K562 (cell line): Measurements from ENCODE around the gene FMNL1. TPM values are rescaled to one million over a fixed set of nuclear protein-coding genes. Genes with fewer than 3 reads are reported as not detected.

Source experiments
- BCOR ChIP-seq: fragments of 450-650 bp; IDR thresholded peaks from 2 replicates; pipeline ENCODE4 v1.6.1; 2016
- CEBPZ ChIP-seq: fragments of 150-350 bp; IDR thresholded peaks from 2 replicates; pipeline ENCODE4 v1.6.1; 2014; ENCODE audit warnings: low read depth, mild to moderate bottlenecking, low read length, borderline replicate concordance
- CLOCK ChIP-seq: fragments of 250-450 bp; sonication (Bioruptor Pico); IDR thresholded peaks from 2 replicates; pipeline ENCODE4 v1.4.0; 2020; ENCODE audit warnings: mild to moderate bottlenecking, moderate library complexity, borderline replicate concordance
- ELF1 ChIP-seq: fragments of 200-800 bp; sonication (Bioruptor generic); IDR thresholded peaks from 2 replicates; pipeline ENCODE4 v1.6.1; 2016; ENCODE audit warnings: missing genetic modification characterization, missing compliant biosample characterization
- GTF2B ChIP-seq: IDR thresholded peaks from 2 replicates; pipeline ENCODE4 v1.6.1; 2011; ENCODE audit not compliant: insufficient read length; ENCODE audit errors: extremely low read depth
- HDAC1 ChIP-seq, 2 experiments: fragments of 450-650 bp; IDR thresholded peaks; 2 replicates each; pipeline ENCODE4 v1.6.1; 2016 to 2017; ENCODE audit warnings: inconsistent platforms in 1 of 2, mild to moderate bottlenecking in 1 of 2, moderate library complexity in 1 of 2
- HIVEP1 ChIP-seq: fragments of 250-450 bp; sonication (Bioruptor Pico); IDR thresholded peaks from 2 replicates; pipeline ENCODE4 v1.4.0; 2020; ENCODE audit warnings: mild to moderate bottlenecking
- LARP7 ChIP-seq: fragments of 450-650 bp; IDR thresholded peaks from 2 replicates; pipeline ENCODE4 v1.6.1; 2016
- MCM7 ChIP-seq, 2 experiments: fragments of 450-650 bp; IDR thresholded peaks; 2 replicates each; pipeline ENCODE4 v1.6.1; 2016 to 2018
- RREB1 ChIP-seq: fragments of 250-450 bp; sonication (Bioruptor Pico); IDR thresholded peaks from 2 replicates; pipeline ENCODE4 v1.4.0; 2020
- SETDB1 ChIP-seq: IDR thresholded peaks from one replicate; pipeline ENCODE4 v1.6.1; 2012; ENCODE audit warnings: low read length, control low read depth, inconsistent platforms
- SIRT6 ChIP-seq: IDR thresholded peaks from one replicate; pipeline ENCODE4 v1.6.1; 2012; ENCODE audit warnings: low read depth, mild to moderate bottlenecking, control low read depth, inconsistent platforms, low read length, moderate library complexity
- SIX5 ChIP-seq, 2 experiments: IDR thresholded peaks; 2 replicates each; pipeline ENCODE4 v1.6.1; 2011; ENCODE audit warnings: low read length in 2 of 2, borderline replicate concordance in 1 of 2, low read depth in 1 of 2, mild to moderate bottlenecking in 1 of 2, moderate library complexity in 1 of 2; ENCODE audit not compliant: insufficient read depth in 1 of 2
- ZNF561 ChIP-seq: fragments of 450-650 bp; formaldehyde crosslinking; conservative IDR thresholded peaks from 2 replicates; pipeline ENCODE4 v1.4.0; 2020; ENCODE audit warnings: mild to moderate bottlenecking, moderate library complexity
- ZNF57 ChIP-seq: fragments of 450-650 bp; formaldehyde crosslinking; IDR thresholded peaks from 2 replicates; pipeline ENCODE4 v1.4.0; 2020; ENCODE audit warnings: mild to moderate bottlenecking, moderate library complexity
- ZNF707 ChIP-seq: fragments of 250-450 bp; sonication (Bioruptor Pico); conservative IDR thresholded peaks from 2 replicates; pipeline ENCODE4 v1.8.0; 2022; ENCODE audit warnings: inconsistent platforms, mild to moderate bottlenecking, moderate library complexity
- polyA plus RNA-seq, 8 experiments: library from polyadenylated mRNA; depleted of rRNA in 4 of 8; stranded (reverse) in 5 of 8; unstranded in 3 of 8; fragments of >200 nt; fragmentation: Nextera tagmentation in 2 of 8; fragmentation: Illumina TruSeq in 1 of 8; extraction: Ambion mirVana in 2 of 8; extraction: Trizol in 1 of 8; gene quantifications; 2 replicates each; pipeline versions ENCODE4 v1.2.1 to v1.2.3, GENCODE V29; 2011 to 2014; ENCODE audit warnings: inconsistent platforms in 1 of 8, missing spikeins in 1 of 8
- total RNA-seq, 7 experiments: library from RNA; depleted of rRNA in 6 of 7; stranded (reverse); fragments of >200 nt in 6 of 7; fragmentation: Illumina TruSeq in 2 of 7; extraction: Trizol in 2 of 7; gene quantifications; 2 replicates each; pipeline versions ENCODE4 v1.2.1 to v1.2.3, GENCODE V29; 2011 to 2021; ENCODE audit warnings: low replicate concordance in 1 of 7

FMNL1 gene
- total and polyA plus RNA-seq, 9 of the 15 experiments (the other 6 are each of a cell fraction or from before 2014, with no cell fraction given), result 0.70 to 36.6 (median 7.7) TPM

GRCh38 chr17:45225964-45226530 lies 4.4 kb downstream of the FMNL1 start (continued):
- TF ChIP-seq MCM7 (IDR thresholded peaks at IDR 0.05) (no peak), RREB1 (CRISPR knock-in tag) (peak; percentile 49; the same call in 1 of the 2 replicates), SETDB1 (no peak), LARP7 (no peak), CEBPZ (no peak), ZNF57 (no peak), ZNF707 (CRISPR knock-in tag) (no peak), SIX5 (IDR thresholded peaks at IDR 0.05; ENCODE audit: borderline replicate concordance in 1 of 2, insufficient read depth in 1 of 2, low read depth in 1 of 2, low read length in 2 of 2) (no peak), BCOR (peak; percentile 52), GTF2B (no peak), ZNF561 (no peak), ELF1 (tag) (peak; percentile 68; the same call in 1 of the 2 replicates), CLOCK (CRISPR knock-in tag) (no peak), HDAC1 (IDR thresholded peaks at IDR 0.05) (peak in 1 of 2 experiments; percentile 72; a peak in 1 of 4 replicates), SIRT6 (no peak), HIVEP1 (no peak)
